H9 (cell line): ENCODE measurements around the gene MKNK2. TPM values are rescaled to one million over a fixed set of nuclear protein-coding genes. Genes with fewer than 3 reads are reported as not detected.

Source experiments
- DNase-seq: peaks from one replicate; pipeline ENCODE4 v3.0.0-alpha.2; 2017
- H2AFZ ChIP-seq: one replicate; pipeline ENCODE4 v1.6.1; 2013; ENCODE audit warnings: mild to moderate bottlenecking, low read length, control low read depth, moderate library complexity
- H2AK5ac ChIP-seq: 2 replicates; pipeline ENCODE4 v1.6.1; 2013; ENCODE audit warnings: low read length, control low read depth, mixed read lengths; ENCODE audit not compliant: insufficient read length
- H2BK120ac ChIP-seq: one replicate; pipeline ENCODE4 v1.6.1; 2013; ENCODE audit warnings: low read depth, mild to moderate bottlenecking, low read length, control low read depth, inconsistent platforms; ENCODE audit not compliant: poor library complexity, severe bottlenecking
- H2BK12ac ChIP-seq: 2 replicates; pipeline ENCODE4 v1.6.1; 2013; ENCODE audit warnings: low read length, control low read depth, mixed read lengths, low read depth; ENCODE audit not compliant: insufficient read length
- H2BK15ac ChIP-seq: 2 replicates; pipeline ENCODE4 v1.6.1; 2013; ENCODE audit warnings: low read depth, low read length, control low read depth
- H2BK20ac ChIP-seq: one replicate; pipeline ENCODE4 v1.6.1; 2013; ENCODE audit warnings: low read depth, mild to moderate bottlenecking, low read length, control low read depth, inconsistent platforms; ENCODE audit not compliant: poor library complexity, severe bottlenecking
- H2BK5ac ChIP-seq: 2 replicates; pipeline ENCODE4 v1.6.1; 2013; ENCODE audit warnings: low read length, control low read depth, mixed read lengths; ENCODE audit not compliant: insufficient read length
- H3K14ac ChIP-seq: 2 replicates; pipeline ENCODE4 v1.6.1; 2013; ENCODE audit warnings: low read length, control low read depth; ENCODE audit not compliant: insufficient read depth
- H3K18ac ChIP-seq: 2 replicates; pipeline ENCODE4 v1.6.1; 2013; ENCODE audit warnings: low read depth, mild to moderate bottlenecking, mixed read lengths, low read length, control low read depth; ENCODE audit not compliant: insufficient read length
- H3K23ac ChIP-seq: 2 replicates; pipeline ENCODE4 v1.6.1; 2013; ENCODE audit warnings: low read length, control low read depth, mixed read lengths, low read depth; ENCODE audit not compliant: insufficient read length
- H3K23me2 ChIP-seq: 2 replicates; pipeline ENCODE4 v1.6.1; 2013; ENCODE audit warnings: low read depth, mild to moderate bottlenecking, mixed read lengths, low read length, control low read depth; ENCODE audit not compliant: insufficient read length, poor library complexity, severe bottlenecking
- H3K27ac ChIP-seq: 2 replicates; pipeline ENCODE4 v1.5.1; 2013; ENCODE audit warnings: low read length, control low read depth, mixed read lengths, low read depth; ENCODE audit not compliant: insufficient read length
- H3K27me3 ChIP-seq: 2 replicates; pipeline ENCODE4 v1.6.1; 2013; ENCODE audit warnings: low read length, control low read depth, inconsistent platforms; ENCODE audit not compliant: insufficient read depth
- H3K4ac ChIP-seq: 2 replicates; pipeline ENCODE4 v1.6.1; 2013; ENCODE audit warnings: low read depth, mild to moderate bottlenecking, control low read depth, inconsistent platforms, low read length, moderate library complexity
- H3K4me1 ChIP-seq: 2 replicates; pipeline ENCODE4 v1.6.1; 2013; ENCODE audit warnings: low read length, control low read depth, inconsistent platforms; ENCODE audit not compliant: insufficient read depth
- H3K4me2 ChIP-seq: 2 replicates; pipeline ENCODE4 v1.6.1; 2013; ENCODE audit warnings: low read length, control low read depth, mixed read lengths; ENCODE audit not compliant: insufficient read length, insufficient read depth
- H3K56ac ChIP-seq: 2 replicates; pipeline ENCODE4 v1.6.1; 2013; ENCODE audit warnings: low read depth, mild to moderate bottlenecking, mixed read lengths, low read length, control low read depth; ENCODE audit not compliant: insufficient read length
- H3K79me1 ChIP-seq: 2 replicates; pipeline ENCODE4 v1.6.1; 2013; ENCODE audit warnings: low read depth, mild to moderate bottlenecking, moderate library complexity, low read length, control low read depth, inconsistent platforms; ENCODE audit not compliant: insufficient read depth, poor library complexity, severe bottlenecking
- H3K79me2 ChIP-seq: 2 replicates; pipeline ENCODE4 v1.6.1; 2013; ENCODE audit warnings: low read length, control low read depth, inconsistent platforms; ENCODE audit not compliant: insufficient read depth
- H3K9ac ChIP-seq: 2 replicates; pipeline ENCODE4 v1.6.1; 2013; ENCODE audit warnings: low read length, control low read depth, mixed read lengths; ENCODE audit not compliant: insufficient read length; ENCODE audit errors: extremely low read depth
- H3K9me3 ChIP-seq: one replicate; pipeline ENCODE4 v1.6.1; 2013; ENCODE audit warnings: low read depth, low read length, inconsistent platforms; ENCODE audit not compliant: control insufficient read depth
- H3T11ph ChIP-seq: one replicate; pipeline ENCODE4 v1.6.1; 2013; ENCODE audit warnings: mild to moderate bottlenecking, low read length, control low read depth, inconsistent platforms
- H4K20me1 ChIP-seq: one replicate; pipeline ENCODE4 v1.6.1; 2013; ENCODE audit not compliant: control insufficient read depth, insufficient read length, insufficient read depth
- H4K5ac ChIP-seq: 2 replicates; pipeline ENCODE4 v1.6.1; 2013; ENCODE audit warnings: low read depth, mild to moderate bottlenecking, mixed read lengths, low read length, control low read depth; ENCODE audit not compliant: insufficient read length
- H4K8ac ChIP-seq: replicated peaks from 2 replicates; pipeline ENCODE4 v1.6.1; 2013; ENCODE audit warnings: low read length, control low read depth, mixed read lengths, low read depth; ENCODE audit not compliant: insufficient read length
- H4K91ac ChIP-seq: 2 replicates; pipeline ENCODE4 v1.6.1; 2013; ENCODE audit warnings: low read depth, mild to moderate bottlenecking, moderate library complexity, mixed read lengths, low read length, control low read depth; ENCODE audit not compliant: insufficient read length
- H3K27ac Mint-ChIP-seq, 3 experiments: 2 replicates in 2 of 3; 3 replicates in 1 of 3; pipeline ENCODE4 v1.8.0; 2020 to 2021; ENCODE audit warnings: mixed read lengths in 3 of 3, mild to moderate bottlenecking in 1 of 3, moderate library complexity in 1 of 3
- H3K27me3 Mint-ChIP-seq: 2 replicates; pipeline ENCODE4 v1.8.0; 2021; ENCODE audit warnings: low read depth, mild to moderate bottlenecking, moderate library complexity, mixed read lengths
- H3K36me3 Mint-ChIP-seq, 3 experiments: 2 replicates in 2 of 3; 3 replicates in 1 of 3; pipeline ENCODE4 v1.8.0; 2020 to 2021; ENCODE audit warnings: low read depth in 3 of 3, mixed read lengths in 3 of 3; ENCODE audit not compliant: insufficient read depth in 1 of 3
- H3K4me1 Mint-ChIP-seq, 2 experiments: 2 replicates each; pipeline ENCODE4 v1.8.0; 2020; ENCODE audit warnings: mixed read lengths in 2 of 2
- H3K4me3 Mint-ChIP-seq, 2 experiments: 2 replicates in 1 of 2; 3 replicates in 1 of 2; pipeline ENCODE4 v1.8.0; 2020 to 2021; ENCODE audit warnings: mild to moderate bottlenecking in 2 of 2, mixed read lengths in 2 of 2, moderate library complexity in 1 of 2
- H3K9me3 Mint-ChIP-seq, 2 experiments: 2 replicates in 1 of 2; 3 replicates in 1 of 2; pipeline ENCODE4 v1.8.0; 2020; ENCODE audit warnings: mild to moderate bottlenecking in 2 of 2, mixed read lengths in 2 of 2, moderate library complexity in 1 of 2
- CTCF ChIP-seq: fragments of 200-600 bp; sonication (generic); conservative IDR thresholded peaks from 3 replicates; pipeline ENCODE4 v1.8.0; 2021; ENCODE audit warnings: antibody characterized with exemption, mild to moderate bottlenecking
- WGBS: extraction: QIAGEN DNeasy Blood & Tissue Kit; methylation state at CpG from one replicate; pipeline ENCODE4 v1.1.7; 2013; ENCODE audit warnings: missing lambda C conversion rate, low lambda C conversion rate, mixed read lengths; ENCODE audit not compliant: insufficient read length; ENCODE audit errors: extremely low coverage; 5-methylcytosine and 5-hydroxymethylcytosine counted together
- total RNA-seq: library from RNA; stranded (reverse); gene quantifications from 2 replicates; pipeline ENCODE4 v1.2.1, GENCODE V29; 2021

MKNK2 gene
- total RNA-seq, 1 experiment from 2014 or later: 153 TPM

- Histone ChIP-seq H3T11ph (no peak overlapping the region), H3K27ac (no peak overlapping the region), H3K56ac (no peak overlapping the region), H3K4me2 (no peak overlapping the region), H2BK12ac (no peak overlapping the region), H3K27me3 (no peaks in the 10 kb centered on the region), H2AK5ac (no peak overlapping the region), H3K4me1 (no peaks in the 10 kb centered on the region), H4K20me1 (no peaks in the 10 kb centered on the region), H3K18ac (no peak overlapping the region), H2BK5ac (no peak overlapping the region), H3K79me1 (no peaks in the 10 kb centered on the region), H3K79me2 (no peaks in the 10 kb centered on the region; the same call in 1 of the 2 replicates), H3K14ac (no peak overlapping the region), H3K9ac (no peak overlapping the region), H2BK20ac (no peak overlapping the region), H2BK15ac (no peak overlapping the region), H3K9me3 (no peaks in the 10 kb centered on the region), H4K91ac (no peak overlapping the region), H3K4ac (no peak overlapping the region), H2AFZ (no peak overlapping the region), H2BK120ac (no peak overlapping the region), H3K23ac (no peak overlapping the region), H4K8ac (no peak overlapping the region), H4K5ac (no peak overlapping the region), H3K23me2 (peaks cover 4% of the 10 kb centered on the region)
- Mint-ChIP-seq H3K4me1 (peaks cover 5 to 17% of the 10 kb centered on the region in 2 experiments; a peak in 3 of 4 replicates), H3K27me3 (no peaks in the 10 kb centered on the region), H3K27ac (no peak overlapping the region; a peak in 1 of 7 replicates), H3K36me3 (peaks cover 22 to 32% (median 31%) of the 10 kb centered on the region in 3 experiments; a peak in 6 of 7 replicates), H3K9me3 (no peaks in the 10 kb centered on the region; a peak in 2 of 5 replicates), H3K4me3 (peak overlapping the region; percentile 66)
- TF ChIP-seq CTCF: no peak
- DNase-seq: no peak
- WGBS: no CpG with 5 or more reads among the region's 21 CpGs
Observed at GRCh38 chr19:2012941-2013682, 37.9 kb downstream of the MKNK2 start.
